ENCODE measurements around the gene COL25A1.

COL25A1 gene

GRCh38 chr4:108814326-108814725, 488.1 kb downstream of the COL25A1 start:
- WGBS (ENCODE audit: insufficient coverage) = 95% methylated on average over 4 of the region's 4 CpGs
- CTCF ChIA-PET = no interaction called here
- DNase-seq = no peak

DNA sequence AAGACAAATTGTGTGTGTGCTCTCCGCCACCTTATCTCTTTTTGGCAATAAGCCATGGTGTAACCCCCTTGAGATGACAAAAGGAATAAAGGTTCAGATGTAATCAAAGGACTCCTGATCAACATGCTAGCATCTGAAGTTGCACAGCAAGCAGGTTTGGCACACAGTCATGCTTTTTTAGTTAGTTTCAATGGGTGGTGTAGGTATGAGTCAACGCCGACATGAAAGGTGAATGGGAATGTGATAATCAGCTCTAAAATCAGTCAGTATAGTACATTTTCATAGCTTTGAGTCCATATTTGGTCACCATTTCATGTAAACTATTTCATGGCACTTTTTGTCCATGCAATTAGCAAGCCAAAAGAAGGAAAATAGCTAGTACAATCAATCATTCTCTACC, 489.2 kb downstream of the COL25A1 start:
- H3K27me3 ChIP-seq (replicated peaks in 2 of 5; ENCODE audit: control insufficient read depth in 4 of 5, insufficient read depth in 5 of 5, low read length in 4 of 5) = peaks cover 0 to 58% (median 25%) of the 10 kb centered on the region in 5 experiments
- no peaks in the 10 kb centered on the region for H3K9me3 ChIP-seq (ENCODE audit: control extremely low read depth in 1 of 5, control insufficient read depth in 4 of 5, insufficient read depth in 2 of 5, low read depth in 1 of 5, low read length in 4 of 5)
- no peak for DNase-seq
- no peaks in the 10 kb centered on the region for H3K36me3 ChIP-seq (ENCODE audit: control insufficient read depth in 4 of 4, insufficient read depth in 4 of 4, low read length in 3 of 4)
- H3K27ac ChIP-seq (ENCODE audit: insufficient read depth in 1 of 2, low read depth in 1 of 2, low read length in 2 of 2, poor library complexity in 1 of 2, severe bottlenecking in 2 of 2) = no peak overlapping the region
- H3K4me3 ChIP-seq (ENCODE audit: control insufficient read depth in 1 of 7, extremely low read depth in 1 of 7, insufficient read depth in 4 of 7, low read depth in 2 of 7, low read length in 6 of 7) = no peak overlapping the region
- POLR2A ChIA-PET = no interaction called here
- no peaks in the 10 kb centered on the region for H3K4me1 ChIP-seq (ENCODE audit: control extremely low read depth in 1 of 4, control insufficient read depth in 4 of 4, insufficient read depth in 4 of 4, low read length in 3 of 4)
- CTCF ChIA-PET = interaction anchor here (1.0 kb wide), 1 partner anchor 12 kb away, joined by 3 read pairs; no protein-coding TSS in a partner anchor
- WGBS (ENCODE audit: insufficient coverage) = 90% methylated on average over 1 of the region's 3 CpGs

More at GRCh38 chr4:108814326-108814725, 488.1 kb downstream of the COL25A1 start:
- Histone ChIP-seq H3K27ac (ENCODE audit: insufficient read depth in 1 of 2, low read depth in 1 of 2, low read length in 2 of 2, poor library complexity in 1 of 2, severe bottlenecking in 2 of 2) (no peak overlapping the region), H3K4me3 (ENCODE audit: control insufficient read depth in 1 of 7, extremely low read depth in 1 of 7, insufficient read depth in 4 of 7, low read depth in 2 of 7, low read length in 6 of 7) (no peak overlapping the region), H3K36me3 (ENCODE audit: control insufficient read depth in 4 of 4, insufficient read depth in 4 of 4, low read length in 3 of 4) (no peaks in the 10 kb centered on the region), H3K9me3 (ENCODE audit: control extremely low read depth in 1 of 5, control insufficient read depth in 4 of 5, insufficient read depth in 2 of 5, low read depth in 1 of 5, low read length in 4 of 5) (no peaks in the 10 kb centered on the region), H3K27me3 (replicated peaks in 2 of 5; ENCODE audit: control insufficient read depth in 4 of 5, insufficient read depth in 5 of 5, low read length in 4 of 5) (peaks cover 2 to 67% (median 25%) of the 10 kb centered on the region in 5 experiments), H3K4me1 (ENCODE audit: control extremely low read depth in 1 of 4, control insufficient read depth in 4 of 4, insufficient read depth in 4 of 4, low read length in 3 of 4) (no peaks in the 10 kb centered on the region)
- POLR2A ChIA-PET = no interaction called here

- Histone ChIP-seq H3K27ac (ENCODE audit: insufficient read depth in 1 of 2, low read depth in 1 of 2, low read length in 2 of 2, poor library complexity in 1 of 2, severe bottlenecking in 2 of 2) (no peak overlapping the region), H3K4me1 (ENCODE audit: control extremely low read depth in 1 of 4, control insufficient read depth in 4 of 4, insufficient read depth in 4 of 4, low read length in 3 of 4) (no peaks in the 10 kb centered on the region), H3K9me3 (ENCODE audit: control extremely low read depth in 1 of 5, control insufficient read depth in 4 of 5, insufficient read depth in 2 of 5, low read depth in 1 of 5, low read length in 4 of 5) (no peaks in the 10 kb centered on the region), H3K27me3 (replicated peaks in 2 of 5; ENCODE audit: control insufficient read depth in 4 of 5, insufficient read depth in 5 of 5, low read length in 4 of 5) (peaks cover 0 to 54% (median 23%) of the 10 kb centered on the region in 5 experiments), H3K4me3 (ENCODE audit: control insufficient read depth in 1 of 7, extremely low read depth in 1 of 7, insufficient read depth in 4 of 7, low read depth in 2 of 7, low read length in 6 of 7) (no peak overlapping the region), H3K36me3 (ENCODE audit: control insufficient read depth in 4 of 4, insufficient read depth in 4 of 4, low read length in 3 of 4) (no peaks in the 10 kb centered on the region)
- WGBS (ENCODE audit: insufficient coverage) = no CpG with 5 or more reads among the region's 1 CpG
- POLR2A ChIA-PET = no interaction called here
- CTCF ChIA-PET = no interaction called here
- no peak for DNase-seq
These were observed 491.0 kb downstream of the COL25A1 start for GRCh38 chr4:108811486-108811885.

DNA sequence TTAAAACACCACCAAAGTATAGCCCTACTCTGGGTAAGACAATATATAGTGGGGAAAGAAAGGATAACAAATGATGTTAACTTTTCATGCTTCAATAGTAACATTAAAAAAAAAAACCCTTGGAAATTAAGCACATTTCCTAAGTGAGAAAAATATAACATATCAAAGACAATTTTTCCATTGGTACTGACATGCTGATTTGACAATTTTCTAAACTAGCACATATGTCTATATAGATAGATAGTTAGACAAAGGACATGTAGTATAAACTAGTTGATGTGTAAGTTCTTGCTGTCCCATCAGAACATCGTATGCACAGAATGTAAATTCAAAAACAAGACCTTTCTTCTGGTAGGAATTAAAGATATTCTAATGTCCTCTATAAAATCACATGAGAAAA, 492.4 kb downstream of the COL25A1 start:
- H3K27me3 ChIP-seq (replicated peaks in 2 of 5; ENCODE audit: control insufficient read depth in 4 of 5, insufficient read depth in 5 of 5, low read length in 4 of 5) = peaks cover 0 to 42% (median 13%) of the 10 kb centered on the region in 5 experiments
- no peaks in the 10 kb centered on the region for H3K36me3 ChIP-seq (ENCODE audit: control insufficient read depth in 4 of 4, insufficient read depth in 4 of 4, low read length in 3 of 4)
- H3K9me3 ChIP-seq (ENCODE audit: control extremely low read depth in 1 of 5, control insufficient read depth in 4 of 5, insufficient read depth in 2 of 5, low read depth in 1 of 5, low read length in 4 of 5) = no peaks in the 10 kb centered on the region
- ChIA-PET POLR2A (no interaction called here), CTCF (no interaction called here)
- no CpG with 5 or more reads among the region's 1 CpG for WGBS (ENCODE audit: insufficient coverage)
- no peak overlapping the region for H3K4me3 ChIP-seq (ENCODE audit: control insufficient read depth in 1 of 7, extremely low read depth in 1 of 7, insufficient read depth in 4 of 7, low read depth in 2 of 7, low read length in 6 of 7)
- no peaks in the 10 kb centered on the region for H3K4me1 ChIP-seq (ENCODE audit: control extremely low read depth in 1 of 4, control insufficient read depth in 4 of 4, insufficient read depth in 4 of 4, low read length in 3 of 4)
- no peak for DNase-seq
- H3K27ac ChIP-seq (ENCODE audit: insufficient read depth in 1 of 2, low read depth in 1 of 2, low read length in 2 of 2, poor library complexity in 1 of 2, severe bottlenecking in 2 of 2) = no peak overlapping the region

- 96% methylated on average over 4 of the region's 5 CpGs for WGBS (ENCODE audit: insufficient coverage)
These were observed 497.7 kb downstream of the COL25A1 start for GRCh38 chr4:108804648-108805273.

DNA sequence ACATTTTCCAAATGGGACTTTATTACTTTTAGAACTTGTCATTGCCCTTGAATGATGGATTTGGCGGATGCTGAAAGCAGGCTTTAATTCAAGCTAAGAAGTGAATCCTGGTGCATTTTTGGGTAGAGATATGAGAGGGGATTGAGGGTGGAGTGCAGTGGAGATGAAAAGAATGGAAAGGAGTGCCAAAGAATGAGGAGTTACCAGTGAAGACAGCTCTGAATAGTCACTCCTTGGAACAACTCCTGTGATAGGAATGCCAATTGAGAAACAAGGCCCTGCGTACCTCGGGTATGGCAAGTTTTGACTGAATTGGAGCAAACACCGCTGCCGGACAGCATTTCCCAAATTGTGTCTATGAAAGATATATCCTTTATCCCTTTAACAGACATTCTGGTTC, 503.2 kb downstream of the COL25A1 start:
- no peak overlapping the region for H3K4me3 ChIP-seq (ENCODE audit: control insufficient read depth in 1 of 7, extremely low read depth in 1 of 7, insufficient read depth in 4 of 7, low read depth in 2 of 7, low read length in 6 of 7)
- ChIA-PET CTCF (no interaction called here), POLR2A (no interaction called here)
- no peak overlapping the region for H3K27ac ChIP-seq (ENCODE audit: insufficient read depth in 1 of 2, low read depth in 1 of 2, low read length in 2 of 2, poor library complexity in 1 of 2, severe bottlenecking in 2 of 2)
- peaks cover 0 to 9% (median 5%) of the 10 kb centered on the region in 5 experiments for H3K27me3 ChIP-seq (replicated peaks in 2 of 5; ENCODE audit: control insufficient read depth in 4 of 5, insufficient read depth in 5 of 5, low read length in 4 of 5)
- no peaks in the 10 kb centered on the region for H3K36me3 ChIP-seq (ENCODE audit: control insufficient read depth in 4 of 4, insufficient read depth in 4 of 4, low read length in 3 of 4)
- H3K9me3 ChIP-seq (ENCODE audit: control extremely low read depth in 1 of 5, control insufficient read depth in 4 of 5, insufficient read depth in 2 of 5, low read depth in 1 of 5, low read length in 4 of 5) = no peaks in the 10 kb centered on the region
- 96% methylated on average over 3 of the region's 5 CpGs for WGBS (ENCODE audit: insufficient coverage)
- H3K4me1 ChIP-seq (ENCODE audit: control extremely low read depth in 1 of 4, control insufficient read depth in 4 of 4, insufficient read depth in 4 of 4, low read length in 3 of 4) = no peaks in the 10 kb centered on the region
- DNase-seq = no peak

More at GRCh38 chr4:108804648-108805273, 497.7 kb downstream of the COL25A1 start:
- CTCF ChIA-PET = no interaction called here
- no peak for DNase-seq
- peaks cover 0 to 17% (median 5%) of the 10 kb centered on the region in 5 experiments for H3K27me3 ChIP-seq (replicated peaks in 2 of 5; ENCODE audit: control insufficient read depth in 4 of 5, insufficient read depth in 5 of 5, low read length in 4 of 5)
- H3K4me3 ChIP-seq (ENCODE audit: control insufficient read depth in 1 of 7, extremely low read depth in 1 of 7, insufficient read depth in 4 of 7, low read depth in 2 of 7, low read length in 6 of 7) = no peak overlapping the region
- no peaks in the 10 kb centered on the region for H3K4me1 ChIP-seq (ENCODE audit: control extremely low read depth in 1 of 4, control insufficient read depth in 4 of 4, insufficient read depth in 4 of 4, low read length in 3 of 4)
- no peak overlapping the region for H3K27ac ChIP-seq (ENCODE audit: insufficient read depth in 1 of 2, low read depth in 1 of 2, low read length in 2 of 2, poor library complexity in 1 of 2, severe bottlenecking in 2 of 2)
- POLR2A ChIA-PET = interaction anchor here (0.6 kb wide), 1 partner anchor 1561 kb away, joined by 3 read pairs; no protein-coding TSS in a partner anchor
- H3K9me3 ChIP-seq (ENCODE audit: control extremely low read depth in 1 of 5, control insufficient read depth in 4 of 5, insufficient read depth in 2 of 5, low read depth in 1 of 5, low read length in 4 of 5) = no peaks in the 10 kb centered on the region
- no peaks in the 10 kb centered on the region for H3K36me3 ChIP-seq (ENCODE audit: control insufficient read depth in 4 of 4, insufficient read depth in 4 of 4, low read length in 3 of 4)

- H3K27ac ChIP-seq (ENCODE audit: insufficient read depth in 1 of 2, low read depth in 1 of 2, low read length in 2 of 2, poor library complexity in 1 of 2, severe bottlenecking in 2 of 2) = no peak overlapping the region
- H3K27me3 ChIP-seq (replicated peaks in 2 of 5; ENCODE audit: control insufficient read depth in 4 of 5, insufficient read depth in 5 of 5, low read length in 4 of 5) = peaks cover 0 to 6% (median 0%) of the 10 kb centered on the region in 5 experiments
- H3K9me3 ChIP-seq (ENCODE audit: control extremely low read depth in 1 of 5, control insufficient read depth in 4 of 5, insufficient read depth in 2 of 5, low read depth in 1 of 5, low read length in 4 of 5) = no peaks in the 10 kb centered on the region
- no peaks in the 10 kb centered on the region for H3K36me3 ChIP-seq (ENCODE audit: control insufficient read depth in 4 of 4, insufficient read depth in 4 of 4, low read length in 3 of 4)
- no peaks in the 10 kb centered on the region for H3K4me1 ChIP-seq (ENCODE audit: control extremely low read depth in 1 of 4, control insufficient read depth in 4 of 4, insufficient read depth in 4 of 4, low read length in 3 of 4)
- DNase-seq = no peak
- WGBS (ENCODE audit: insufficient coverage) = no CpG with 5 or more reads among the region's 3 CpGs
- ChIA-PET POLR2A (no interaction called here), CTCF (no interaction called here)
- H3K4me3 ChIP-seq (ENCODE audit: control insufficient read depth in 1 of 7, extremely low read depth in 1 of 7, insufficient read depth in 4 of 7, low read depth in 2 of 7, low read length in 6 of 7) = no peak overlapping the region
These were observed 506.3 kb downstream of the COL25A1 start for GRCh38 chr4:108796173-108796572.

Data from common myeloid progenitor, CD34-positive (primary cell).